ENCODE data around the gene CNPY1.

Gene CNPY1

GRCh38 chr7:155560196-155560885, 14.0 kb upstream of the CNPY1 start:
- no peak overlapping the region for H3K27ac ChIP-seq (ENCODE audit: low read depth, low read length)
- H3K4me3 ChIP-seq (ENCODE audit: low read depth in 1 of 5, low read length in 5 of 5), result no peak overlapping the region
- H3K36me3 ChIP-seq (ENCODE audit: control insufficient read depth in 5 of 5, insufficient read depth in 5 of 5, low read length in 5 of 5), result no peaks in the 10 kb centered on the region
- H3K4me1 ChIP-seq (ENCODE audit: control insufficient read depth in 5 of 5, insufficient read depth in 5 of 5, low read length in 5 of 5), result no peaks in the 10 kb centered on the region
- no peak overlapping the region for H3K9ac ChIP-seq (ENCODE audit: low read length in 5 of 5)
- H3K9me3 ChIP-seq (ENCODE audit: control insufficient read depth in 5 of 5, low read length in 5 of 5), result no peaks in the 10 kb centered on the region
- H3K27me3 ChIP-seq (ENCODE audit: control insufficient read depth in 5 of 5, insufficient read depth in 4 of 5, low read length in 5 of 5), result peaks cover 3 to 24% (median 16%) of the 10 kb centered on the region in 5 donors

GRCh38 chr7:155559519-155560108, 13.3 kb upstream of the CNPY1 start:
- H3K36me3 ChIP-seq (ENCODE audit: control insufficient read depth in 5 of 5, insufficient read depth in 5 of 5, low read length in 5 of 5), result no peaks in the 10 kb centered on the region
- no peak overlapping the region for H3K4me3 ChIP-seq (ENCODE audit: low read depth in 1 of 5, low read length in 5 of 5)
- H3K27me3 ChIP-seq (ENCODE audit: control insufficient read depth in 5 of 5, insufficient read depth in 4 of 5, low read length in 5 of 5), result peaks cover 3 to 28% (median 19%) of the 10 kb centered on the region in 5 donors
- no peaks in the 10 kb centered on the region for H3K9me3 ChIP-seq (ENCODE audit: control insufficient read depth in 5 of 5, low read length in 5 of 5)
- no peak overlapping the region for H3K27ac ChIP-seq (ENCODE audit: low read depth, low read length)
- no peaks in the 10 kb centered on the region for H3K4me1 ChIP-seq (ENCODE audit: control insufficient read depth in 5 of 5, insufficient read depth in 5 of 5, low read length in 5 of 5)
- no peak overlapping the region for H3K9ac ChIP-seq (ENCODE audit: low read length in 5 of 5)

- H3K4me3 ChIP-seq (ENCODE audit: low read depth in 1 of 5, low read length in 5 of 5), result no peak overlapping the region
- peaks cover 3 to 29% (median 23%) of the 10 kb centered on the region in 5 donors for H3K27me3 ChIP-seq (ENCODE audit: control insufficient read depth in 5 of 5, insufficient read depth in 4 of 5, low read length in 5 of 5)
- no peaks in the 10 kb centered on the region for H3K36me3 ChIP-seq (ENCODE audit: control insufficient read depth in 5 of 5, insufficient read depth in 5 of 5, low read length in 5 of 5)
- no peaks in the 10 kb centered on the region for H3K4me1 ChIP-seq (ENCODE audit: control insufficient read depth in 5 of 5, insufficient read depth in 5 of 5, low read length in 5 of 5)
- peaks cover 0 to 6% (median 3%) of the 10 kb centered on the region in 5 donors for H3K9me3 ChIP-seq (ENCODE audit: control insufficient read depth in 5 of 5, low read length in 5 of 5)
- H3K9ac ChIP-seq (ENCODE audit: low read length in 5 of 5), result no peak overlapping the region
- no peak overlapping the region for H3K27ac ChIP-seq (ENCODE audit: low read depth, low read length)
These were observed 12.6 kb upstream of the CNPY1 start for GRCh38 chr7:155558961-155559360.

GRCh38 chr7:155558351-155558750, 12.0 kb upstream of the CNPY1 start:
- Histone ChIP-seq H3K27me3 (ENCODE audit: control insufficient read depth in 5 of 5, insufficient read depth in 4 of 5, low read length in 5 of 5) (peaks cover 3 to 30% (median 23%) of the 10 kb centered on the region in 5 donors), H3K9ac (ENCODE audit: low read length in 5 of 5) (no peak overlapping the region), H3K4me3 (ENCODE audit: low read depth in 1 of 5, low read length in 5 of 5) (no peak overlapping the region), H3K4me1 (ENCODE audit: control insufficient read depth in 5 of 5, insufficient read depth in 5 of 5, low read length in 5 of 5) (no peaks in the 10 kb centered on the region), H3K9me3 (ENCODE audit: control insufficient read depth in 5 of 5, low read length in 5 of 5) (peaks cover 0 to 7% (median 5%) of the 10 kb centered on the region in 5 donors), H3K36me3 (ENCODE audit: control insufficient read depth in 5 of 5, insufficient read depth in 5 of 5, low read length in 5 of 5) (no peaks in the 10 kb centered on the region), H3K27ac (ENCODE audit: low read depth, low read length) (no peak overlapping the region)

GRCh38 chr7:155557778-155558177, 11.4 kb upstream of the CNPY1 start:
- peaks cover 3 to 30% (median 23%) of the 10 kb centered on the region in 5 donors for H3K27me3 ChIP-seq (ENCODE audit: control insufficient read depth in 5 of 5, insufficient read depth in 4 of 5, low read length in 5 of 5)

GRCh38 chr7:155556763-155557162, 10.4 kb upstream of the CNPY1 start:
- peaks cover 3 to 30% (median 23%) of the 10 kb centered on the region in 5 donors for H3K27me3 ChIP-seq (ENCODE audit: control insufficient read depth in 5 of 5, insufficient read depth in 4 of 5, low read length in 5 of 5)
- H3K36me3 ChIP-seq (ENCODE audit: control insufficient read depth in 5 of 5, insufficient read depth in 5 of 5, low read length in 5 of 5), result no peaks in the 10 kb centered on the region
- H3K9me3 ChIP-seq (ENCODE audit: control insufficient read depth in 5 of 5, low read length in 5 of 5), result peaks cover 4 to 10% (median 5%) of the 10 kb centered on the region in 5 donors

More at GRCh38 chr7:155557778-155558177, 11.4 kb upstream of the CNPY1 start:
- Histone ChIP-seq H3K9me3 (ENCODE audit: control insufficient read depth in 5 of 5, low read length in 5 of 5) (peaks cover 0 to 7% (median 5%) of the 10 kb centered on the region in 5 donors), H3K9ac (ENCODE audit: low read length in 5 of 5) (no peak overlapping the region), H3K27ac (ENCODE audit: low read depth, low read length) (no peak overlapping the region), H3K36me3 (ENCODE audit: control insufficient read depth in 5 of 5, insufficient read depth in 5 of 5, low read length in 5 of 5) (no peaks in the 10 kb centered on the region), H3K4me3 (ENCODE audit: low read depth in 1 of 5, low read length in 5 of 5) (no peak overlapping the region), H3K4me1 (ENCODE audit: control insufficient read depth in 5 of 5, insufficient read depth in 5 of 5, low read length in 5 of 5) (no peaks in the 10 kb centered on the region)

GRCh38 chr7:155555116-155555695, 8.8 kb upstream of the CNPY1 start:
- peaks cover 4 to 10% (median 5%) of the 10 kb centered on the region in 5 donors for H3K9me3 ChIP-seq (ENCODE audit: control insufficient read depth in 5 of 5, low read length in 5 of 5)
- peaks cover 3 to 30% (median 21%) of the 10 kb centered on the region in 5 donors for H3K27me3 ChIP-seq (ENCODE audit: control insufficient read depth in 5 of 5, insufficient read depth in 4 of 5, low read length in 5 of 5)
- H3K36me3 ChIP-seq (ENCODE audit: control insufficient read depth in 5 of 5, insufficient read depth in 5 of 5, low read length in 5 of 5), result no peaks in the 10 kb centered on the region
- no peak overlapping the region for H3K4me3 ChIP-seq (ENCODE audit: low read depth in 1 of 5, low read length in 5 of 5)
- no peak overlapping the region for H3K27ac ChIP-seq (ENCODE audit: low read depth, low read length)
- H3K9ac ChIP-seq (ENCODE audit: low read length in 5 of 5), result no peak overlapping the region
- H3K4me1 ChIP-seq (ENCODE audit: control insufficient read depth in 5 of 5, insufficient read depth in 5 of 5, low read length in 5 of 5), result no peaks in the 10 kb centered on the region

More at GRCh38 chr7:155556763-155557162, 10.4 kb upstream of the CNPY1 start:
- no peak overlapping the region for H3K4me3 ChIP-seq (ENCODE audit: low read depth in 1 of 5, low read length in 5 of 5)
- no peak overlapping the region for H3K9ac ChIP-seq (ENCODE audit: low read length in 5 of 5)
- no peaks in the 10 kb centered on the region for H3K4me1 ChIP-seq (ENCODE audit: control insufficient read depth in 5 of 5, insufficient read depth in 5 of 5, low read length in 5 of 5)
- no peak overlapping the region for H3K27ac ChIP-seq (ENCODE audit: low read depth, low read length)

GRCh38 chr7:155553871-155554270, 7.5 kb upstream of the CNPY1 start:
- peaks cover under 1 to 24% (median 16%) of the 10 kb centered on the region in 5 donors for H3K27me3 ChIP-seq (ENCODE audit: control insufficient read depth in 5 of 5, insufficient read depth in 4 of 5, low read length in 5 of 5)
- H3K4me3 ChIP-seq (ENCODE audit: low read depth in 1 of 5, low read length in 5 of 5), result no peak overlapping the region
- no peak overlapping the region for H3K27ac ChIP-seq (ENCODE audit: low read depth, low read length)

GRCh38 chr7:155551785-155552611, 5.6 kb upstream of the CNPY1 start:
- Histone ChIP-seq H3K4me3 (ENCODE audit: low read depth in 1 of 5, low read length in 5 of 5) (no peak overlapping the region), H3K27me3 (ENCODE audit: control insufficient read depth in 5 of 5, insufficient read depth in 4 of 5, low read length in 5 of 5) (peaks cover 0 to 23% (median 14%) of the 10 kb centered on the region in 5 donors), H3K27ac (ENCODE audit: low read depth, low read length) (no peak overlapping the region), H3K9me3 (ENCODE audit: control insufficient read depth in 5 of 5, low read length in 5 of 5) (peaks cover 4 to 10% (median 5%) of the 10 kb centered on the region in 5 donors), H3K4me1 (ENCODE audit: control insufficient read depth in 5 of 5, insufficient read depth in 5 of 5, low read length in 5 of 5) (no peaks in the 10 kb centered on the region), H3K36me3 (ENCODE audit: control insufficient read depth in 5 of 5, insufficient read depth in 5 of 5, low read length in 5 of 5) (no peaks in the 10 kb centered on the region), H3K9ac (ENCODE audit: low read length in 5 of 5) (no peak overlapping the region)

More at GRCh38 chr7:155553871-155554270, 7.5 kb upstream of the CNPY1 start:
- Histone ChIP-seq H3K36me3 (ENCODE audit: control insufficient read depth in 5 of 5, insufficient read depth in 5 of 5, low read length in 5 of 5) (no peaks in the 10 kb centered on the region), H3K9ac (ENCODE audit: low read length in 5 of 5) (no peak overlapping the region), H3K4me1 (ENCODE audit: control insufficient read depth in 5 of 5, insufficient read depth in 5 of 5, low read length in 5 of 5) (no peaks in the 10 kb centered on the region), H3K9me3 (ENCODE audit: control insufficient read depth in 5 of 5, low read length in 5 of 5) (peaks cover 4 to 10% (median 5%) of the 10 kb centered on the region in 5 donors)
